EH (cell line): ENCODE measurements around the gene PRR5.
A peak's percentile ranks its signal among the peaks of the same experiment; 100 is the strongest.

Experiments used
- DNase-seq: peaks from one replicate; pipeline ENCODE4 v3.0.0-alpha.2; 2015; ENCODE audit warnings: low read depth

Gene PRR5

DNA sequence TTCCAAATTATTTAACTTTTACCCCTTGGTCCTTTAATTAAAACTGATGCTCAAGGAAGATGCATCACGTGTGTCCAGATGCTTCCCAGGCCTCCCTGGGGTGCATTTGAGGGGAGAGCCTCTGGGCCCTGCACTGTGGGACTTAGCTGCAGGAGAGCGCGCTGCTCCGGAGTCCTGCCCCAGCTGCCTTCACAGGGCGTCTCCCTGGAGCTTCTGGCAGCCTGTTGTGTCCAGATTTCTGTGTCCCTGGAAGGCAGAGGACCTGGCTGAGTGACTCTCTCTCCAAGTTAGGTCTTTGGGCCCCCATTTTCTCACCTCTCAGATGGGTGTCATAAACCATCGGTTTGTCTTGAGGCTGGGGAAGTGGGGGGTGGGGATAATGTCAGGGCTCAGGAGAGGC is 53.4 kb downstream of the PRR5 start:
- DNase-seq, result no peak

- no peak for DNase-seq
Measured at GRCh38 chr22:44755956-44756361, 54.0 kb downstream of the PRR5 start.

DNA sequence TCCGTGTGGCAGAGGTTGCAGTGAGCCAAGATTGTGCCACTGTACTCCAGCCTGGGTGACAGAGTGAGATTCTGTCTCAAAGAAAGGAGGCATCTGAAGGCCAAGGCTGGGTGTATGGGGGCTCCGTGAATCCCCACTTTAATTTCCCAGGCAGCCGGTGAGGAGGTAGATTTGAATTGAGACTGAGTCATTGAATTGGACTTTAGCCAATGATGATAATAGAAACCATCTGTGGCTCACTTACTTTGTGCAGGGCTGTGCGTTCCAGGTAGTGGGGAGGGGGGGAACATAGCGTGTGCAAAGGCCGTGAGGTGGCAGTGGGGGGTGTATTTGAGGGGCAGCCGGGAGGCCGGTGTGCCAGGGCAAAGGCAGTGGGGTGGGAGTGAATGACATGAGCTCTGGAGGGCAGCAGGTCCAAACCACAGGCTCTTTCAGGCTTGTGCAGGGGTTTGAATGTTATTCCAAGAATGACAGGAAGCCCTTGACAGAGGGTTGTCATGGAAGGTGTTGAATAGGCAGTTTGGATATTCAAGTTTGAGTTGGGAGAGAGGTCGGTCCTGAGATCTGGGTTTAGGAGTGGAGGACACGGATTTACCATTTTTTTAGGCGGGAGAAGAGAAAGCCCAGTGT is 56.5 kb downstream of the PRR5 start:
- peak; percentile 63 for DNase-seq

DNA sequence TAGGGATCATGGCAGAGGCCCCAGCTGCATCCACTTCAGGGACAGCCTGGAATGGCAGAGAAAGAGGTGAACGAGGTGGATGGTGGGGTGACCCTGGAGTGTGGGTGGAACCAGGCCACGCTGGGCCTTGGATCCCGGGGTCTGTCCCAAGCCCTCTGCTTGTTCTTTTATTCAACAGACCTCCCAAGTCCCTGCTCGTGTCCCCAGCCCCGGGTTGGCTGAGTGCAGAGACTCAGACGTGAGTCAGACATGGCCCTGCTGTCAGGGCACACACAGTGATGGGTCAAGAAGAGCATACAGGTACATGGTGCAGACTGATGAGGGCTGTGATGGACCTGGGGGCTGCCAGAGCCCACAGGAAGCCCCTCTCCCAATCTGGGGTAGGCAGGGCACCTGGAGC is 57.0 kb downstream of the PRR5 start:
- no peak for DNase-seq

DNA sequence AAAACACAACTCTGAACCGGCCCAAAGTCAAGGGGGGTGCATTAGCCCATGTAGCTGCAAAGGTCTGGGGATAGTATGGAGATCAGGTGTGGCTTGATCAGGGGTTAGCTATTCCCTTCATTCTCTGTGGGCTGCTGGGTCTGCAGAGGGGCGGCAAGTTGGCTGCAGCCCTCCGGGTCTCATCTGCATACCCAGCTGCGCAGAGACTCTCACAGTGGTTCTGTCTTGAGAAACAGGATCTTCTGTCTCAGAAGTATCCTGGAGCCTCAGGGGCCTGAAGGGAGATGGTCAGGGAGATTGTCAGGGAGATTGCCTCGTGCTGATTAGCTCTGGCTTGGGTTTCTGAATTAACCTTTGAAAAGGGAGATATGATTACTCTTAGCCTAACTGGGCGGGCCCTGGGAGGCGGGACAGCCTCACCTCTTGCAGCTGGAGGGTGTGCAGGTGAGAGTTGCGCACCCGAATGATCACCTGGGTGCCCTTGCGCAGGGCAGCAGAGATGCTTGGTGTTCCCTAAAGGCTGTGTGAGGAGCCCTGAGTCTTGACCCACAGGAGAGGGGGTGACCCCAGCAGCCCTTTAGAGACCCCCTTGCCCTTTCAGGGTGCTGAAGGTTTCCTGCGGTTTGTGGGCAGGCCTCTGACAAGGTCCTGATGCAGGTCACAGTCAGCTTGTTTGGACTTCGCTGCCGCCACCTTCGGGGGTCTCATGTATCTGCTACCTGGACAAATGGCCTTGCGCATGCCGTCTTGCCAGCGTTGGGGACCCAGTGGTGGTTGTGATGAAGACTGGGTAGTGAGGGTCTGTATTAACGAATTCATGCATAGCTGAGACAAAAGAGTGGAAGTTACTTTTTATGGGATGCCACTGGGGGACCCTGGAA is 57.7 kb downstream of the PRR5 start:
- no peak for DNase-seq

- DNase-seq, result no peak
Measured at GRCh38 chr22:44760476-44760875, 58.5 kb downstream of the PRR5 start.

GRCh38 chr22:44761025-44761424 is 59.0 kb downstream of the PRR5 start:
- DNase-seq, result no peak

DNA sequence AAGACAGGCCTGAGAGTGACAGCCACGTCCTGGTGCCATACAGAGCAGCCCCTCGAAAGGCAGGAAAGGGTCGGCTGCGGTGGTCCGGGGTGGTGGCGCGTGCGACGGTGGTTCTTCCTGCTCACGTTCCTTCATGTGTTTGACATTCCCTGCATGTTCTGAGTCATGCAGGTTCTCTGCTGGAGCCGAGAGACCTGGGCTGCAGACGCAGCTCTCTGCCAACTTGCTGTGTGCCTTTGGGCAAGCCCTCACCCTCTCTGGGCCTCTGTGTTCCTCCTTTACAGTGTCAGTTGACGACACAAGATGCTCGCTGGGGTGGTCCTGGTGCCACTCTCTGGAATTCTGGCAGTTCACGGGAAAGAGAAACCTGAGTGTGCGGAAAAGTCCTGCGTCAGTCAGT is 62.4 kb downstream of the PRR5 start:
- no peak for DNase-seq

- DNase-seq, result no peak
Measured at GRCh38 chr22:44764974-44765373, 63.0 kb downstream of the PRR5 start.

DNA sequence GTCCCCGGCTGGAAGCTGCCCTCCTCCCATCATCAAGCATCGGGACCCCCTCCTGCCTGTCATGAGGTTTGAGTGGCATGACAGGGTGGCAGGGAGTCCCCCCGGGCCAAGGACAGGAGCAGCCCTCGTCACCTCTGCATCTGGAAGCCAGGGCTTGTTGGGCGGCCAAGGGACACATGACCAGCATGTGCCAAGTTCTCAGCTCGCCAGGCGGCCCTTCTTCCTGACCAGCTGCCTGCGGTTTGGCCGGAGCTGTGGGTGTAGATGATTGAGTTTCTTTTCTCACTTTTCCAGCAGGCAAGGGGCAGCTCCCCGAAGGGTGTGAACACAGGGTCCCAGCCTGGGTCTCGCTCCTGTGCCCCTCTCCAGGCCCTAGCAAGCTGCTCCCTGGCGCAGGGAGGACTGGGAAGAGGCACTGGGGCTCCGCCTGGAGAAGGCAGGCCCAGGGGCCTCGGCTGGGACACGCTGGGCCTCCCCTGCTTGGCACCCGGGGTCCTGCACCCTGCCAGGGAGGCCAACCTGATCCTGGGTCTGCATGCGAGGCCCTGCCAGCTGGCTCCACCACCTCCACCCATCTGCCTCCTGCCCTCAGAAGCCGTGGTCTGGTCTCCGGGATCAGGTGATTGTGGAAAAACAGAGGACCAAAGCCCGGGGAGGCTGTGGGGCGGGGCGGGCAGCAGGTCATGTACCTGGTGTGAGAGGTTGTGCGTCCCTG is 63.7 kb downstream of the PRR5 start:
- no peak for DNase-seq

- DNase-seq, result no peak
Measured at GRCh38 chr22:44773082-44773481, 71.1 kb downstream of the PRR5 start.

GRCh38 chr22:44775862-44776261 is 73.9 kb downstream of the PRR5 start:
- DNase-seq, result no peak

- DNase-seq, result no peak
Measured at GRCh38 chr22:44776605-44777363, 74.8 kb downstream of the PRR5 start.

GRCh38 chr22:44777364-44777755 is 75.4 kb downstream of the PRR5 start:
- no peak for DNase-seq

DNA sequence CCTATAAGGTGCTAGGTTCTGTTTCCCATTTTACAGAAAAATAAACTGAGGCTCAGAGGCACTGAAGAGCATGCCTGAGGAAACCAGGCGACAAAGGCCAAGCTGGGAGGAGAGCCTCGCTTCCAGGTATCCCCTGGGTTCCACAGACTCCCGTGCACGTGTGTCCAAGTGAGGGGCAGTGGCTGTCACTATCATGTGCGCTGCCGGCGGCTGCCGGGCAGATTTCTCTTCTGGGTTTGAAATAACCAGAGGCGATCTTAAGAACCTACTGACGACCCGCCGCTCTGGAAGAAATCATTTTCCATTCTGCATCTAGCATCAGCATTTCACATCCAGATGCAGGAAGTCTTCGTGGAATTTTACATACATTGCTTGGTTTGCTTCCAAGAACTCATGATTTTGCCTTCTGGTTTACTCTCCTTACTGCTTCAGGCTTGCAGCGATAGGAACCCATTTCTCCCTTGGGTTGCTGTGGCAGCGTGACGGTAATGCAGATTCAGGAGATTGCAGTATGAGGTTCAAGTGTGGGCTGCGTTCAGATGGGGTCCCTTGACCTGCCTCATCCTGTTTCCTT is 79.0 kb downstream of the PRR5 start:
- DNase-seq, result no peak

DNA sequence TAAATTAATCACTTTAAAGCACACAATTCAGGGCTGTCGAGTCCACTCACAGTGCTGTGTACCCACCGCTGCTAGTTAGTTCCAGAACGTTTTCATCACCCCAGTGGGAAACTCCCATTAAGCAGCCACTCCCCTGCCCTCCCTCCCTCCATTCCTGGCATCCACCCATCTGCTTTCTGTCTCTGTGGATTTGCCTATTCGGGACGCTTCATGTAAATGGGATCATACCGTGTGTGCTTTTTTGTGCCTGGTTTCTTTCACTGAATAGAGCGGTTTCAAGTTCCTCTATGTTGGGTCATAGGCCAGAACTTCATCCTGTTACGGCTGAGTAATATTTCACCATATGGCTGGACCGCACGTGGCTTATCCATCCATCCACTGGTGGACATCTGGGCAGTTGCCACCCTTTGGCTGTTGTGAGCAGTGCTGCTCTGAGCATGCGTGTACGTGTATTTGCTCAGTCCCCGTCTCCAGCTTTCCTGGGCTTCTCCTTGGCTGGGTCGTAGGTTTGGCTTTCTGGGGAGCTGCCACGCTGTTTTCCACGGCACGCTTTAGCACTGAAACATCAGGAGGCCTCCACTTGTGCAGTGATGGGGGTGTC is 80.5 kb downstream of the PRR5 start:
- DNase-seq, result peak; percentile 9

GRCh38 chr22:44783091-44783490 is 81.1 kb downstream of the PRR5 start:
- no peak for DNase-seq

GRCh38 chr22:44783581-44783980 is 81.6 kb downstream of the PRR5 start:
- DNase-seq, result no peak

GRCh38 chr22:44786136-44786535 is 84.1 kb downstream of the PRR5 start:
- no peak for DNase-seq

- DNase-seq, result no peak
Measured at GRCh38 chr22:44786610-44787009, 84.6 kb downstream of the PRR5 start.
